AG09309 (cell line): ENCODE data around the gene AGXT2.
"Not testable (repeated sequence)": the region's sequence is repeated elsewhere in the genome, so short reads cannot be mapped to it uniquely, and the experiment has no call there.

Source experiments
- DNase-seq: peaks from one replicate; pipeline ENCODE4 v3.0.0-alpha.2; 2010; ENCODE audit warnings: low read depth
- H3K4me3 ChIP-seq: 2 replicates; pipeline ENCODE4 v1.5.1; 2011; ENCODE audit warnings: mild to moderate bottlenecking, low read depth, low read length, moderate library complexity; ENCODE audit not compliant: control insufficient read depth
- TF ChIP-seq, protein P1 (sequence below): IDR thresholded peaks from 2 replicates; pipeline ENCODE4 v1.5.1; 2011; ENCODE audit warnings: mild to moderate bottlenecking, low read depth, low read length, inconsistent platforms; ENCODE audit not compliant: insufficient read depth, control insufficient read depth; ENCODE audit errors: missing control alignments

The AGXT2 gene

DNA sequence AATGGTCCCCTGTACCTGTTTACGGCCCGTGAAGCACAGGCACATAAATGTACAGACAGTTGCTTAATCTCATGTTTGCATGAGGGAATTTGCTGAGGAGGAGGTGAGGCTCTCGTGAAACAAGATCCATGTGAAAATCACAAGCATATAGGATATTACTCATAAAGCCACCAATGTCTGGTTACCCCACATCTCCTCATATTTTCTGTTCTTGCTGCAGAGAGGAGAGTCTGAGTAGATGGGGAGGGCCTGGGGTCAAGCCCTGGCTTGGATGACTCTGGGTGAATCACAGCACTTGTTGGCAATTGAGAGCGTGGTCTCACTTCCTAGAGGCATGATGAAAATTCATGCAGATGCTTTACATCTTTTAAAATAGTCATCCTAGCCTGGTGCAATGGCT is 975 bp downstream of the AGXT2 start:
- H3K4me3 ChIP-seq, result no peak overlapping the region
- TF ChIP-seq, protein P1, sequence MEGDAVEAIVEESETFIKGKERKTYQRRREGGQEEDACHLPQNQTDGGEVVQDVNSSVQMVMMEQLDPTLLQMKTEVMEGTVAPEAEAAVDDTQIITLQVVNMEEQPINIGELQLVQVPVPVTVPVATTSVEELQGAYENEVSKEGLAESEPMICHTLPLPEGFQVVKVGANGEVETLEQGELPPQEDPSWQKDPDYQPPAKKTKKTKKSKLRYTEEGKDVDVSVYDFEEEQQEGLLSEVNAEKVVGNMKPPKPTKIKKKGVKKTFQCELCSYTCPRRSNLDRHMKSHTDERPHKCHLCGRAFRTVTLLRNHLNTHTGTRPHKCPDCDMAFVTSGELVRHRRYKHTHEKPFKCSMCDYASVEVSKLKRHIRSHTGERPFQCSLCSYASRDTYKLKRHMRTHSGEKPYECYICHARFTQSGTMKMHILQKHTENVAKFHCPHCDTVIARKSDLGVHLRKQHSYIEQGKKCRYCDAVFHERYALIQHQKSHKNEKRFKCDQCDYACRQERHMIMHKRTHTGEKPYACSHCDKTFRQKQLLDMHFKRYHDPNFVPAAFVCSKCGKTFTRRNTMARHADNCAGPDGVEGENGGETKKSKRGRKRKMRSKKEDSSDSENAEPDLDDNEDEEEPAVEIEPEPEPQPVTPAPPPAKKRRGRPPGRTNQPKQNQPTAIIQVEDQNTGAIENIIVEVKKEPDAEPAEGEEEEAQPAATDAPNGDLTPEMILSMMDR, result no peak
- peak; percentile 94 for DNase-seq

DNA sequence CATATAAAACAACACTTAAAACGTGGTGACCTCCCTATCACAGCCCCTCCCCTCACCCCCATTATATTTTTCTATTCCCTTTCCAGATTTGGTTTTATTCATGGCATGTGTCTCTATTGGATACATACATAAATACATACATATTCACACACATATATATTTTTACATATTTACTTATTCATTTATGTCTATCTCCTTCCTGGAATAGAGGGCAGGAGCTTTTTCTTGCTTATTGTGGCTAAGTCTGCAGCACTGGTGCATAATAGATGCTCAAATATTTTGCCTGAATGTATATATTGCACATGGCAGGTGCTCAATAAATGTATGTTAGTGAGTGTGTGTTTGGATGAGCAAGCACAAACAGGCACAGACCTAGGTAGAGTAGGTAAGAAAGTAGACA is 2.5 kb downstream of the AGXT2 start:
- no peak overlapping the region for H3K4me3 ChIP-seq
- DNase-seq, result no peak
- TF ChIP-seq, protein P1, result no peak

DNA sequence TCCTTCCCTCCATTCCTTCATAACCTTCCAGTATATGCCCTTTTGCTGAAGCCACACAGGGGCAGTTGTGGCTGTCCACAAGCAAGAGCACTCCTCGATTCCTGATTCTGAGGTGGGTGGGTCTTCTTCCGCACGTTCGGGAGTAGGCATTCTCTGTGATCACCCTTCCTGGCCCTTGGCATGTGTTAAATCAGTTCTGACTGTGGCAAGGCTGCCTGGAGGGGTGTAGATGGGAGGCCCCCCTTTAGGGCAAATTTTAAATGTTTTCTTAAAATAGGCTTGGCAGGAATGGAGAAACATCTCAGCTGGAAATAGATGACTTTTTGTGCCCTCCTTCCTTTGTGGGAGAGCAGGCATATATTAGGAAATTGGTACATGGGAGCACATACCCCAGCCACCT is 3.1 kb downstream of the AGXT2 start:
- no peak overlapping the region for H3K4me3 ChIP-seq
- TF ChIP-seq, protein P1, result no peak
- DNase-seq, result no peak

DNA sequence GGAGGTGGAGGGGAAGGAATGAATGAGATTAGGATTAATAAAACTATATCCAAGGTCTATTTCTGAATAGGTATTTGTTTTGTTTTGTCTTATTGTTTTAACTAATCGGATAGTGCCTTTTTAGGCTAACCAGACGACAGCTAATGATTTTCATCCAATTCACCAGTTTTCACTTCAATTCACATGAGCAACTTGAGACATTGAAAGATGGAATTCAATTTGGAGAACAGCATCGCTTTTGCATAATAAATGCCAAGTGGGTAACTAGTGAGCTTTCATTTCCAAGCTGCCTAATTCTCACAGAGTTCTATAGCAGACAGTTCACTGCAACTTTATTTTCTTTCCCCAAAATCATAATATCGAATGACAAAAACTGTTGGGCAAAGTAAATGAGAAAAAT is 5.0 kb downstream of the AGXT2 start:
- TF ChIP-seq, protein P1, result no peak
- DNase-seq, result no peak
- no peak overlapping the region for H3K4me3 ChIP-seq

DNA sequence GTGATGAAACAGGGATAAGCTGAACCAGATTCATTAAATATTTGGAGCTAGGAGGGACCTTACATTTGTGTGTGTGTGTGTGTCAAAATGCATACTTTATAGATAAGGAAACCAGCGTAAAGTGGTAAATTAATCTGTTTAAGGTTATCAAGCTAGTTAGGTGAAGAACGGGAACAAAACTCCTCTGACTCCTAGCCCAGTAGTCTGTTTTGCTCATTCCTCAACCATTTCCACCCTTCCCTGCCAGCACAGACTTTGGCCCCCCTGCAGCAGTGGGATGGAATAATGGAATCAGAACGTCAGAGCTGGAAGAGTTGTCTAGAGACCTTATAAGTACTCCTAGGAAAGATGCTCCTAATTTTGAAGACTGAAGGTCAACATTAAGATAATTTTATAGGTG is 6.5 kb downstream of the AGXT2 start:
- no peak overlapping the region for H3K4me3 ChIP-seq
- peak; percentile 43 for DNase-seq
- TF ChIP-seq, protein P1, result no peak

DNA sequence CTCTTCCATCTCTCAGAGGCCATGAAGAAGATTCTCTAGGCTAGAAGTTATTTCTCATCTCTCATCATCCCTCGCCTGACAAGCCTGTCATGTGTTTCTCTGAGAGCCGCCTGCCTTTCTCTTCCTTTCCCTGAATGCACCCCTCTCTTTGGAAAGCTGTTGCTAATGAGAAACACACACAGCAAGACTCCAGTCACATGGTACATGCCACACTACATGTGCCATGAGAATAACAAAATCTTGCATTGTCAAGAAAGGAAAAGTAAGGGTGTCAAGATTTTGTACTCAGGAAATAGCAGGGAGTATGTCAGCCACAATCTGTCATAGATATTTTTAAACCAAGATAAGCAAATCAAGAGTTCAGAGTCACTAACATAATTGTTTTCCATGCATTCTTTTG is 8.9 kb downstream of the AGXT2 start:
- no peak overlapping the region for H3K4me3 ChIP-seq
- TF ChIP-seq, protein P1, result no peak
- no peak for DNase-seq

DNA sequence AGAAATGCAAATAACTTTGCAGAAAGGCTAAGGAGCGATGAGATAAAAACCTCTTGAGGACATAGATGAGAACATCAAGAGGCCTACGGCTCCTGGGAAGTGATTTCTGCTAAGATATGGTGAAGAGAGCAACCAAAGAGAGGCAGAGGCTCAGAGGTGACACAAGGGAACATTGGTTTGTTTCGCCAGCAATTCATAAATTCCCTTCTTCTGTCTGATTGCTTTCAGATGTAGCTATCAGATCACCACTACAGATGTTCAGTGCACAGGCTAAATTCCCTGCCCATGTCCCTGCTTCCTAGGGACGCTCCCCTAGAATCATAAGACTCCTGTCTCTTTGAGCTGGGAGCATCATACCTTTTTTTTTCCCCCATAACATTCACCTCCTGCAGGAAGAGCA is 11.2 kb downstream of the AGXT2 start:
- no peak for DNase-seq
- TF ChIP-seq, protein P1, result no peak

DNA sequence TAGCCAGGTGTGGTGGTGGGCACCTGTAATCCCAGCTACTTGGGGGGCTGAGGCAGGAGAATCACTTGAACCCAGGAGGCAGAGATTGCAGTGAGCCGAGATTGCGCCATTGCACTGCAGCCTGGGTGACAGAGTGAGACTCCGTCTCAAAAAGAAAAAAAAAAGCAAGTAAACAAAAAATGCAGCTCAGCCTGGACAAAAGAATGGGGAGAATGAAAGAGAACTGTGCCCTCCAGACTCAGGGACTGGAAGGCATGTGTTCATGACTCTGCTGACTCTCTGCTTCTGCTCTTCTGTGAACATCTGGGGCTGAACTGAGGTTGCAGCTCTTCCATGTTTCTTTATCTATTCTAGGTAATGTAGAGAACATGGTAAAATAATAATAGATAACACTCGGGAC is 11.8 kb downstream of the AGXT2 start:
- not testable (repeated sequence) for H3K4me3 ChIP-seq, DNase-seq

More for the DNA sequence above, 11.2 kb downstream of the AGXT2 start:
- no peak overlapping the region for H3K4me3 ChIP-seq
